Endodermal cell (in vitro differentiated cells): ENCODE data around the gene FRS2. TPM values are rescaled to one million over a fixed set of nuclear protein-coding genes. Genes with fewer than 3 reads are reported as not detected.

Experiments
- DNase-seq: peaks from one replicate; pipeline ENCODE4 v3.0.0-alpha.2; 2017
- H3K27ac ChIP-seq: 2 replicates; pipeline ENCODE4 v1.5.1; 2013; ENCODE audit warnings: mild to moderate bottlenecking, low read depth, low read length, moderate library complexity
- H3K27me3 ChIP-seq: 2 replicates; pipeline ENCODE4 v1.6.1; 2013; ENCODE audit warnings: mild to moderate bottlenecking, low read length, moderate library complexity; ENCODE audit not compliant: insufficient read depth, control insufficient read depth, poor library complexity, severe bottlenecking
- H3K36me3 ChIP-seq: 2 replicates; pipeline ENCODE4 v1.7.0; 2013; ENCODE audit warnings: mild to moderate bottlenecking, low read length, moderate library complexity; ENCODE audit not compliant: control insufficient read depth, insufficient read depth
- H3K4me1 ChIP-seq: one replicate; pipeline ENCODE4 v1.7.0; 2013; ENCODE audit warnings: low read length; ENCODE audit not compliant: control insufficient read depth, insufficient read depth
- H3K4me3 ChIP-seq: 2 replicates; pipeline ENCODE4 v1.5.1; 2013; ENCODE audit warnings: mild to moderate bottlenecking, low read length, moderate library complexity
- H3K9ac ChIP-seq: 2 replicates; pipeline ENCODE4 v1.6.1; 2013; ENCODE audit warnings: mild to moderate bottlenecking, low read length, moderate library complexity; ENCODE audit not compliant: poor library complexity, severe bottlenecking; ENCODE audit errors: extremely low read depth
- H3K9me3 ChIP-seq: 2 replicates; pipeline ENCODE4 v1.6.1; 2013; ENCODE audit warnings: mild to moderate bottlenecking, low read length, moderate library complexity; ENCODE audit not compliant: control insufficient read depth
- H3K27ac Mint-ChIP-seq: 2 replicates; pipeline ENCODE4 v1.8.0; 2020; ENCODE audit warnings: mixed read lengths
- H3K27me3 Mint-ChIP-seq: 2 replicates; pipeline ENCODE4 v1.8.0; 2021; ENCODE audit warnings: mild to moderate bottlenecking, mixed read lengths; ENCODE audit not compliant: insufficient read depth
- H3K36me3 Mint-ChIP-seq: 2 replicates; pipeline ENCODE4 v1.8.0; 2020; ENCODE audit warnings: low read depth, mixed read lengths
- H3K4me1 Mint-ChIP-seq: 2 replicates; pipeline ENCODE4 v1.8.0; 2020; ENCODE audit warnings: mixed read lengths
- H3K4me3 Mint-ChIP-seq: 2 replicates; pipeline ENCODE4 v1.8.0; 2020; ENCODE audit warnings: mild to moderate bottlenecking, moderate library complexity, mixed read lengths
- H3K9me3 Mint-ChIP-seq: 2 replicates; pipeline ENCODE4 v1.8.0; 2020; ENCODE audit warnings: mild to moderate bottlenecking, mixed read lengths
- CTCF ChIP-seq: fragments of 200-600 bp; sonication (generic); conservative IDR thresholded peaks from 2 replicates; pipeline ENCODE4 v1.5.0; 2021; ENCODE audit warnings: antibody characterized with exemption, mild to moderate bottlenecking
- WGBS, 2 experiments: methylation state at CpG; one replicate each; pipeline versions ENCODE4 v1.1.5 to v1.1.7; 2013; ENCODE audit warnings: missing lambda C conversion rate in 2 of 2, mixed read lengths in 1 of 2; ENCODE audit not compliant: insufficient coverage in 1 of 2, insufficient read length in 1 of 2; 5-methylcytosine and 5-hydroxymethylcytosine counted together
- total RNA-seq, 2 donors: library from RNA; stranded (reverse); fragmentation: NEBNext Ultra II Directional in 1 of 2; extraction: Animal tissue kit (Norgen Biotek cat#: 25700) in 1 of 2; gene quantifications; 2 replicates in 1 of 2; 3 replicates in 1 of 2; pipeline ENCODE4 v1.2.1, GENCODE V29; 2021

The FRS2 gene
- total RNA-seq, 2 donors from 2014 or later = 63.1 to 65.8 TPM

GRCh38 chr12:69580074-69580473 is 109.9 kb downstream of the FRS2 start:
- Mint-ChIP-seq H3K27ac (no peak overlapping the region), H3K36me3 (peaks cover 5% of the 10 kb centered on the region), H3K4me1 (peaks cover 3% of the 10 kb centered on the region), H3K9me3 (no peaks in the 10 kb centered on the region), H3K27me3 (no peaks in the 10 kb centered on the region), H3K4me3 (no peak overlapping the region)
- no peak for DNase-seq
- H3K9ac ChIP-seq = no peak overlapping the region
- no peaks in the 10 kb centered on the region for H3K27me3 ChIP-seq
- TF ChIP-seq CTCF = no peak
- H3K4me3 ChIP-seq = no peak overlapping the region
- no peaks in the 10 kb centered on the region for H3K4me1 ChIP-seq
- no peaks in the 10 kb centered on the region for H3K9me3 ChIP-seq
- H3K27ac ChIP-seq = no peak overlapping the region
- H3K36me3 ChIP-seq = peaks cover 31% of the 10 kb centered on the region
- 97 to 100% methylated on average over 1 of the region's 1 CpG for WGBS, 2 experiments

GRCh38 chr12:69583203-69583602 is 113.0 kb downstream of the FRS2 start:
- no peaks in the 10 kb centered on the region for H3K9me3 ChIP-seq
- H3K36me3 ChIP-seq = peaks cover 23% of the 10 kb centered on the region
- H3K4me3 ChIP-seq = no peak overlapping the region
- Mint-ChIP-seq H3K4me3 (no peak overlapping the region), H3K27me3 (no peaks in the 10 kb centered on the region), H3K36me3 (peaks cover 16% of the 10 kb centered on the region), H3K27ac (no peak overlapping the region), H3K4me1 (peaks cover 3% of the 10 kb centered on the region), H3K9me3 (no peaks in the 10 kb centered on the region)
- H3K27ac ChIP-seq = no peak overlapping the region
- H3K9ac ChIP-seq = no peak overlapping the region
- TF ChIP-seq CTCF = peak; percentile 72
- DNase-seq = peak; percentile 85
- H3K27me3 ChIP-seq = no peaks in the 10 kb centered on the region
- H3K4me1 ChIP-seq = no peaks in the 10 kb centered on the region

GRCh38 chr12:69585189-69586062 is 115.2 kb downstream of the FRS2 start, which contains the start of gene CCT2:
Gene CCT2 (plus strand): TSS chr12:69585459. CDS start chr12:69585522, 63 bp downstream.
- Histone ChIP-seq H3K4me1 (no peaks in the 10 kb centered on the region), H3K27ac (peak within 1 kb of the TSS; percentile 95), H3K9ac (peak within 1 kb of the TSS; percentile 98), H3K36me3 (peaks cover 42% of the 10 kb centered on the region), H3K9me3 (no peaks in the 10 kb centered on the region), H3K4me3 (peak within 1 kb of the TSS; percentile 98), H3K27me3 (no peaks in the 10 kb centered on the region)
- no peaks in the 10 kb centered on the region for H3K27me3 Mint-ChIP-seq
- H3K4me3 Mint-ChIP-seq = peak within 1 kb of the TSS; percentile 96
- no peaks in the 10 kb centered on the region for H3K9me3 Mint-ChIP-seq
- H3K36me3 Mint-ChIP-seq = peaks cover 37% of the 10 kb centered on the region
- WGBS, 2 experiments = 0% methylated on average over 16 to 63 of the region's 63 CpGs
- TF ChIP-seq CTCF = peak; percentile 62
- H3K27ac Mint-ChIP-seq = peak within 1 kb of the TSS; percentile 98
- no peaks in the 10 kb centered on the region for H3K4me1 Mint-ChIP-seq
- DNase-seq = peak; percentile 99
